T-helper 1 cell (primary cell): Measurements from ENCODE around the gene DNAJC7.
"Not testable (repeated sequence)": the region's sequence is repeated elsewhere in the genome, so short reads cannot be mapped to it uniquely, and the experiment has no call there.

Source experiments
- DNase-seq, 5 donors: peaks; one replicate each; pipeline ENCODE4 v3.0.0-alpha.2; 2012 to 2020

Gene DNAJC7

GRCh38 chr17:41948762-41949460, 68.3 kb downstream of the DNAJC7 start:
- DNase-seq = no peak

GRCh38 chr17:41944943-41945342, 72.3 kb downstream of the DNAJC7 start:
- DNase-seq = no peak

- no peak for DNase-seq
These were observed 73.7 kb downstream of the DNAJC7 start for GRCh38 chr17:41943492-41943891.

GRCh38 chr17:41942626-41943373, 74.4 kb downstream of the DNAJC7 start:
- DNase-seq = no peak

- no peak for DNase-seq
These were observed 76.1 kb downstream of the DNAJC7 start for GRCh38 chr17:41941168-41941567.

- DNase-seq = no peak
These were observed 77.5 kb downstream of the DNAJC7 start for GRCh38 chr17:41939693-41940090.

- no peak for DNase-seq
These were observed 78.1 kb downstream of the DNAJC7 start for GRCh38 chr17:41939044-41939692.

- DNase-seq = no peak
These were observed 79.0 kb downstream of the DNAJC7 start for GRCh38 chr17:41937970-41938954.

GRCh38 chr17:41935641-41936040, 81.6 kb downstream of the DNAJC7 start:
- no peak for DNase-seq

GRCh38 chr17:41932816-41933389, 84.3 kb downstream of the DNAJC7 start:
- DNase-seq = peak in 1 of 5 donors; percentile 63

GRCh38 chr17:41931715-41932114, 85.5 kb downstream of the DNAJC7 start:
- not testable (repeated sequence) for DNase-seq

- DNase-seq = not testable (repeated sequence)
These were observed 86.4 kb downstream of the DNAJC7 start for GRCh38 chr17:41930833-41931156.

- peak; percentile 92 to 96 (median 95) for DNase-seq
These were observed 87.0 kb downstream of the DNAJC7 start, which contains the start of gene ODAD4 for GRCh38 chr17:41930009-41930832. TSS of gene ODAD4 (plus strand) at chr17:41930617. CDS start at chr17:41930724, 107 bp downstream.

- DNase-seq = no peak
These were observed 88.5 kb downstream of the DNAJC7 start for GRCh38 chr17:41928693-41929251.
